ENCODE data around the gene RAP1GAP.

DNA sequence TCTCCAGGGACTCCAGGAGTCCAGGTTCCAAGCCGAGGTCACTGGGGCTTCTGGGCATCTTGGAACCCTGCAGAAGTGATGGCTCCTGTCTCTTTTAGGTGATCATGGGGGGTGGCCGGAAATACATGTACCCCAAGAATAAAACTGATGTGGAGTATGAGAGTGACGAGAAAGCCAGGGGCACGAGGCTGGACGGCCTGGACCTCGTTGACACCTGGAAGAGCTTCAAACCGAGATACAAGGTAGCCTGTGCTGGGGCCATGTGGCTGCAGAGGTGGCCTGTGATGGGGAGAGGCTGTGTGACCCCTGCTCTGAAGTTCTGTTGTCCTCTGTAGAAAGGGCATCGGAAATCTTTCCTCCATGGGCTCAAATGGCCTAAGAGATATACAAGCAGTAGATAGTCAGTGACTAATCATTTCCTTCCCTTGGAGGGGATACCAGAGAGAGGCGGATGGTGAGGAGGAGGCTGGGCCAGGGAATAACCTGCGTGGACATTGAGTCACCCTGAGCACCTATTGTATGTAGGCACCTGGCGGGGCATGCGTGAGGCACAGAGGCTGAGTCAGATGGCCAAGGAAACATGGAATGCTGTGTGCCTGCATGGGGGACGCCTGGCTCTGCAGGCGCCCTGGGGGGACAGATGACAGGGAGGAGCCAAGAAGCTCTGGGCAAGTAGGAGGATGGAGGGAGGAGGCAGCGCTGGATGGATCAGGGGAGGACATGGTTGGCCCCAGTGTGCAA lies 101.0 kb downstream of the RAP1GAP start:
- TF ChIP-seq FOXM1 (IDR thresholded peaks at IDR 0.05; ENCODE audit: low read depth) (no peak), FOXM1 (CRISPR knock-in tag; IDR thresholded peaks at IDR 0.05; ENCODE audit: low read depth) (no peak), ZFX (CRISPR knock-in tag; IDR thresholded peaks at IDR 0.05) (no peak), ESRRA (IDR thresholded peaks at IDR 0.05; ENCODE audit: borderline replicate concordance, low read depth) (no peak), HMG20A (CRISPR knock-in tag; conservative IDR thresholded peaks at IDR 0.05) (no peak), PHF20 (IDR thresholded peaks at IDR 0.05; ENCODE audit: partially characterized antibody) (no peak)

Data from K562 (cell line).